Calu3 (cell line): ENCODE data around the gene LGI1. TPM values are rescaled to one million over a fixed set of nuclear protein-coding genes. Genes with fewer than 3 reads are reported as not detected.

Source experiments
- BruUV-seq: library from RNA; stranded (reverse); fragments of 400-500 nt; replicated peaks from 2 replicates; lab custom pipeline; 2021; lab: Mats Ljungman, UMichigan
- CTCF ChIA-PET: fragments of 300-600 bp; sonication (Branson Sonifier 250); formaldehyde crosslinking; loops from one replicate; lab custom pipeline; 2022; ENCODE audit warnings: antibody characterized with exemption; lab: Charles Lee
- DNase-seq: peaks from one replicate; pipeline ENCODE4 v3.0.0; 2022
- H3K27ac Mint-ChIP-seq: one replicate; pipeline ENCODE4 v1.8.0; 2022; ENCODE audit warnings: mixed read lengths; ENCODE audit not compliant: unreplicated experiment
- H3K27me3 Mint-ChIP-seq: one replicate; pipeline ENCODE4 v1.8.0; 2022; ENCODE audit warnings: mixed read lengths; ENCODE audit not compliant: unreplicated experiment
- H3K36me3 Mint-ChIP-seq: one replicate; pipeline ENCODE4 v1.8.0; 2022; ENCODE audit warnings: mild to moderate bottlenecking, moderate library complexity, mixed read lengths; ENCODE audit not compliant: insufficient read depth, unreplicated experiment
- H3K4me1 Mint-ChIP-seq: one replicate; pipeline ENCODE4 v1.8.0; 2022; ENCODE audit warnings: mild to moderate bottlenecking, low read depth, mixed read lengths; ENCODE audit not compliant: unreplicated experiment
- H3K4me3 Mint-ChIP-seq: one replicate; pipeline ENCODE4 v1.8.0; 2022; ENCODE audit warnings: mild to moderate bottlenecking, low read depth, moderate library complexity, mixed read lengths; ENCODE audit not compliant: unreplicated experiment
- H3K9me3 Mint-ChIP-seq: one replicate; pipeline ENCODE4 v1.8.0; 2022; ENCODE audit warnings: low read depth, mixed read lengths; ENCODE audit not compliant: unreplicated experiment
- intact Hi-C: fragments of 100-400 bp; cut with micrococcal nuclease; formaldehyde crosslinking; loops from one replicate; pipeline ENCODE4 v1.10.0; 2022; ENCODE audit not compliant: unreplicated experiment
- total RNA-seq: library from RNA; stranded (reverse); gene quantifications from 2 replicates; pipeline ENCODE4 v1.2.3, GENCODE V29; 2022
- TF ChIP-seq, protein P1 (sequence below): fragments of 200-600 bp; IDR thresholded peaks from one replicate; pipeline ENCODE4 v1.8.0; 2022; ENCODE audit warnings: antibody characterized with exemption; ENCODE audit not compliant: unreplicated experiment

The LGI1 gene
- total RNA-seq, 1 experiment from 2014 or later: not detected

DNA sequence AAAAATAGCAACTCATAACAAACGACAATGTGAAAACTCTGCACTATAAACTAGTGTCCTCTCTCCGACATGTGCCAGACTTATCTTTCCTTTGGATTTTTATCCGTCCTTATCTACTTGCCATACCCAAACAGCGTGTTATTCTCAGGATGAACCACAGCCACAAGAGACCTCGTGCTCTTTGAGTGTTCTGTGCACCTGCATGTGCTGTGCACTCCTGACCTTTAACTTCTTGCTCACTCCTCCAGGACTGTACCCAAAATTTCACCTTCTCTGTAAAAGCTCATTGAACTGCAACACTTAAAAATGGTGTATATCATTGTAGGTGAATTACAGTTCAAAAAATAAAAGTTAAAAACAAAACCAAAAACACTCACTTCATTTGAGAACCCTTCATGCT, 78.0 kb downstream of the LGI1 start:
- no peaks in the 10 kb centered on the region for H3K9me3 Mint-ChIP-seq
- no TSS peak for BruUV-seq
- H3K4me1 Mint-ChIP-seq: no peaks in the 10 kb centered on the region
- CTCF ChIA-PET: no interaction called here
- H3K27me3 Mint-ChIP-seq: peaks cover 64% of the 10 kb centered on the region
- DNase-seq: no peak
- intact Hi-C loops: no loop called here
- TF ChIP-seq, protein P1, sequence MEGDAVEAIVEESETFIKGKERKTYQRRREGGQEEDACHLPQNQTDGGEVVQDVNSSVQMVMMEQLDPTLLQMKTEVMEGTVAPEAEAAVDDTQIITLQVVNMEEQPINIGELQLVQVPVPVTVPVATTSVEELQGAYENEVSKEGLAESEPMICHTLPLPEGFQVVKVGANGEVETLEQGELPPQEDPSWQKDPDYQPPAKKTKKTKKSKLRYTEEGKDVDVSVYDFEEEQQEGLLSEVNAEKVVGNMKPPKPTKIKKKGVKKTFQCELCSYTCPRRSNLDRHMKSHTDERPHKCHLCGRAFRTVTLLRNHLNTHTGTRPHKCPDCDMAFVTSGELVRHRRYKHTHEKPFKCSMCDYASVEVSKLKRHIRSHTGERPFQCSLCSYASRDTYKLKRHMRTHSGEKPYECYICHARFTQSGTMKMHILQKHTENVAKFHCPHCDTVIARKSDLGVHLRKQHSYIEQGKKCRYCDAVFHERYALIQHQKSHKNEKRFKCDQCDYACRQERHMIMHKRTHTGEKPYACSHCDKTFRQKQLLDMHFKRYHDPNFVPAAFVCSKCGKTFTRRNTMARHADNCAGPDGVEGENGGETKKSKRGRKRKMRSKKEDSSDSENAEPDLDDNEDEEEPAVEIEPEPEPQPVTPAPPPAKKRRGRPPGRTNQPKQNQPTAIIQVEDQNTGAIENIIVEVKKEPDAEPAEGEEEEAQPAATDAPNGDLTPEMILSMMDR: no peak
- H3K27ac Mint-ChIP-seq: no peak overlapping the region
- no peak overlapping the region for H3K4me3 Mint-ChIP-seq
- no peaks in the 10 kb centered on the region for H3K36me3 Mint-ChIP-seq

DNA sequence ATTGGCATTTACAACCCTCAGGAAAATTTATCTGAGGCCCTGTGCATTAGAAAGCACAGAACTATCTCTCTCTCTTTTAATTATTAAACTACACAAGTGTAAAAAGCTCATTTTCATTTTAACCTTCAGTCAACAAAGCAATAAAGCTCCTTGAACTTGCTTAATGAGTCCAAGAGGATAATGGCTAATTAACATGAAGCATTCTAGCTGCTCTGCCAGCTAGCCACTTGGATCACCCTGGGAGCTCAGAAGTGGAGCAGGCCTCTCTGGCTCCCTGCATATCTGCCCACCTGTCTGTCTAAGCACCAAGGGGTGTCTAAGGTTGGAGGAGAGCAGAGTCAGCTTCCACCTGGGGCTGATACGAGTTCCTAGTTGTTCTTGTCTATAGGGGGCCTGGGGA, 80.1 kb downstream of the LGI1 start:
- Mint-ChIP-seq H3K4me3 (no peak overlapping the region), H3K36me3 (no peaks in the 10 kb centered on the region), H3K4me1 (no peaks in the 10 kb centered on the region), H3K27me3 (peaks cover 83% of the 10 kb centered on the region), H3K9me3 (no peaks in the 10 kb centered on the region), H3K27ac (no peak overlapping the region)
- BruUV-seq: no TSS peak
- DNase-seq: no peak
- TF ChIP-seq, protein P1: no peak
- intact Hi-C loops: no loop called here
- CTCF ChIA-PET: no interaction called here

DNA sequence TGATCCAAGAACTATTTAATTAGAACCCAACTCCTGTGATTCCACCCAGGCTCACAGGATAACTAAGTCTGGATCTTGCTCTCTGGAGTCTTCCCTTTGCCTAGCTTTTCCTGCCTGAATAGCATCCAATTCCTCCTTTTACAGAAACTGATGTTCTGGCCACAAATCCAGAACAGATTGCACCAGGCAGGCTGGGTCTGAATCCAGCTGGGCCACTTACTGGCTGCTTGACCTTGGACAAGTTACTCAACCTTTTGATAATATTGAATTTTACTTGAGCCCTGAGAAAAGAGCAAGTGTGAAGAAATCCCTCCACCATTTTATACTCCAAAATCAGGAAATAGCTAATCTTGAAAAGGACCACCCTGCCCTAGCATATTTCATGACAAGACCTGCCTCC, 80.5 kb downstream of the LGI1 start:
- BruUV-seq: no TSS peak
- TF ChIP-seq, protein P1: no peak
- CTCF ChIA-PET: no interaction called here
- intact Hi-C loops: no loop called here
- Mint-ChIP-seq H3K4me1 (no peaks in the 10 kb centered on the region), H3K27me3 (peaks cover 86% of the 10 kb centered on the region), H3K9me3 (no peaks in the 10 kb centered on the region), H3K36me3 (no peaks in the 10 kb centered on the region), H3K27ac (no peak overlapping the region), H3K4me3 (no peak overlapping the region)
- DNase-seq: no peak

DNA sequence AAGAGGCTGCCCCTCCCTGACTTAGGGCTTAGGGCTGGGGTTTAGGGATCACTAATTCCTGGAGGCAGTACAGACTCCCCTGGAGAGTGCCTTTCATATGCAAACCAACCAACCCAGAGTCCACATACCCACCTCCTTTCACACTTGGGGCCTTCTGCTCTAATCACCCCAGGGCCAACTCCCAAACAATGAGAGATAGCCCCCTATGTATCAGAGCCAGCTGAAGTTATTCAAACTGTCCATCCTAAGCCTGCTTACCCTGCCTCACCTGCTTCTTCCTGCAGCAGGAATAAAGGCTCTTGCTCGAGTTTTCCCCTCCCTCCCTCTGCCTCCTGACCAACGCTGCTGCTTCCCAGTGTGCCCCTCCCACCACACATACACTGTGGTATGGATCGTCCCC, 84.2 kb downstream of the LGI1 start:
- H3K4me1 Mint-ChIP-seq: no peaks in the 10 kb centered on the region
- intact Hi-C loops: no loop called here
- no peak for DNase-seq
- no peak overlapping the region for H3K4me3 Mint-ChIP-seq
- TF ChIP-seq, protein P1: no peak
- no TSS peak for BruUV-seq
- no peaks in the 10 kb centered on the region for H3K36me3 Mint-ChIP-seq
- H3K27me3 Mint-ChIP-seq: peaks cover 66% of the 10 kb centered on the region
- H3K9me3 Mint-ChIP-seq: no peaks in the 10 kb centered on the region
- CTCF ChIA-PET: no interaction called here
- no peak overlapping the region for H3K27ac Mint-ChIP-seq
